ENCODE measurements around the gene CC2D1A.

GRCh38 chr19:13885826-13886365 is 20.1 kb upstream of the CC2D1A start:
- TF ChIP-seq POLR2AphosphoS5 (IDR thresholded peaks at IDR 0.05; ENCODE audit: borderline replicate concordance, low read depth, low read length) (no peak), EZH2 (IDR thresholded peaks at IDR 0.05) (no peak), FOXP2 (optimal IDR thresholded peaks at IDR 0.05; ENCODE audit: control extremely low read depth, extremely low read length, insufficient read depth) (no peak)
